ENCODE data around the gene SNX5.

The SNX5 gene

DNA sequence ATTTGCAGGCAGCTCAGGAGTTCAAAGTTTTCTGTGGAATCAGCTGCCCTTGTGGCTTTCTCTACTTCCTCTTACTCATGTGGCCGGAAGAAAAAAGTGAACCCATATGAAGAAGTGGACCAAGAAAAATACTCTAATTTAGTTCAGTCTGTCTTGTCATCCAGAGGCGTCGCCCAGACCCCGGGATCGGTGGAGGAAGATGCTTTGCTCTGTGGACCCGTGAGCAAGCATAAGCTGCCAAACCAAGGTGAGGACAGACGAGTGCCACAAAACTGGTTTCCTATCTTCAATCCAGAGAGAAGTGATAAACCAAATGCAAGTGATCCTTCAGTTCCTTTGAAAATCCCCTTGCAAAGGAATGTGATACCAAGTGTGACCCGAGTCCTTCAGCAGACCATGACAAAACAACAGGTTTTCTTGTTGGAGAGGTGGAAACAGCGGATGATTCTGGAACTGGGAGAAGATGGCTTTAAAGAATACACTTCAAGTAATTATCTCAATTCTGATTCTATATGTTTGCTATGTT lies 1.4 kb upstream of the SNX5 start:
- DNase-seq (ENCODE audit: extremely low read depth, low read depth), result no peak
- TF ChIP-seq CTCF (IDR thresholded peaks at IDR 0.05; ENCODE audit: low read depth, low read length), result no peak

GRCh38 chr20:17969278-17969883 lies 787 bp upstream of the SNX5 start:
- DNase-seq (ENCODE audit: extremely low read depth, low read depth), result no peak
- no peak for TF ChIP-seq CTCF (IDR thresholded peaks at IDR 0.05; ENCODE audit: low read depth, low read length)

DNA sequence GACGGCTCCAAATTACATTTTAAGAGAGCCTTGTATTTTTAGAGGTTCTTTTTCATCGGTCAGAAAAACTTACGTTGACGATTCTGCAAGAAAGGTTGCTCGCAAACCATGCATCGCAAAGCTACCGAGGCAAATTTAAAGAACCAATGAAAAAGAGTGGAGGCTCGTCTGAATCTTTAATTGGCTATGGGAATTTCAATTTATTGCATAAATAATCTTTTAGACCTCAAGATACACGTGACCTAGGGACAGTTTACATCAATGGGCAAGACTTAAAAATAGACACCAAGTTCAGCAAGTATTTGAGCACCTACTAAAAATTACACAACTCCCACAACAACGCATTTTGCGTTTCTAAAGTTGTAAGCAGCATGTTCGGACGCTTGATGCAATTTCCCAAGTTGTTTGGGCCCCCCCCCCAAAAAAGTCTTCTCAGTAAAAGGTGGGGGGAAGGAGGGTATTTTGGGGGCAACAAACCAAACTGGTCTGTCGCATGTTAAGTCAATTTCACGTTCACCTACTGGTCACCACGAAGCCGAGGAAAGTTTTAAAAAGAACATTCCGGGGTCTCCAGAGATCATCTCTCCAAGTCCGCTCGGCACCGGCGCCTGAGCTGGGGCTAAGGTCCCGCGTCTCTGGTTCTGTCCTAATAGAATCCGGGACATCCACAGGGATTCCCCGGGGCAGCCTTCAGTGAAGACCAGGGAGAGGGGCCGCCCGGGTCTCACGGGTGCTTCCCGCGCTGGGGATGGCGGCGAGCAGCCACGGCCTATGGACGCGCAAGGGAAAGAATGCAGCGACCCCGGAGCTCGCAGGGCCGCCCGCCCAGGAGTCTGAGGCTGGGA lies 851 bp downstream of the SNX5 start:
- TF ChIP-seq CTCF (IDR thresholded peaks at IDR 0.05; ENCODE audit: low read depth, low read length), result no peak
- no peak for DNase-seq (ENCODE audit: extremely low read depth, low read depth)

DNA sequence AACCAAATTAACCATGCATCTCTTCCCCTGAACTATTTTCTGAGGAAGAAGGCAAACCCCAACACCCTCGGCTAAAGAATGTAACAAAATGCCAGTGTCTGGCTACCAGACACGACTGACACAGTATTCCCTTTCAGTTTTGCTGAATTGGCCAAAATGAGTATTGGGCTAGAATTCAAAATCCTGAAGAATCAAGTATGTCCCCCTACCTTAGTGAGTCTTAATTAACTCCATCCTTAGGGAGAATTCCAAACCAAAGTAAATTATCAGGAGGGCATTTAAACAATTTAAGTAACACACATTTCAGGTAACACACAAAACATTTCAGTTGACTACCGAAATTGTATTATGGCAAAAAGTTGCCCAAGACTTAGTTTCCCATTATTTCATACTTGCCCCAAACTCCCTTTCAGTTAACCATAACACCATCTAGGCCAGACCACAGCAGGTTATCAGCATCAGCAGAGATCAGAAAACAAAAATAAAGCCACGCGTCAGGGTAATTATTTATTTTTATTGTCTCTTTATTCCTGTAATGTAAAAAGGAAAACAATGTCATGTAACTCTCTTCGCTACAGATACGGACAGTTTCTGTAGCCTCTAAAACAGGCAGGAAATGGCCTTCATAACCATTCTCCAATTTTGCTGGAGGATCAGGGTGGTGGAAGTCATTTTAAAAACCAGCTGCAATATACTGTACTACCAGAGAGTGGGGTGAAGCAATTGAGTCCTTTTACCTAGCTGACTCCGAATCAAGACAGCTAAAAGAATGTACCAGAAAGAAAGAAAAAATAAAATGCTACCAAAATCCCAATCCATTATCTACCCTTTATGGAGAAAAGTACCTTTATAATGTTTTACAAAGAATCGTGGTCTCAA lies 1.9 kb downstream of the SNX5 start:
- peak; percentile 7; the same call in 1 of the 2 replicates for TF ChIP-seq CTCF (IDR thresholded peaks at IDR 0.05; ENCODE audit: low read depth, low read length)
- no peak for DNase-seq (ENCODE audit: extremely low read depth, low read depth)

DNA sequence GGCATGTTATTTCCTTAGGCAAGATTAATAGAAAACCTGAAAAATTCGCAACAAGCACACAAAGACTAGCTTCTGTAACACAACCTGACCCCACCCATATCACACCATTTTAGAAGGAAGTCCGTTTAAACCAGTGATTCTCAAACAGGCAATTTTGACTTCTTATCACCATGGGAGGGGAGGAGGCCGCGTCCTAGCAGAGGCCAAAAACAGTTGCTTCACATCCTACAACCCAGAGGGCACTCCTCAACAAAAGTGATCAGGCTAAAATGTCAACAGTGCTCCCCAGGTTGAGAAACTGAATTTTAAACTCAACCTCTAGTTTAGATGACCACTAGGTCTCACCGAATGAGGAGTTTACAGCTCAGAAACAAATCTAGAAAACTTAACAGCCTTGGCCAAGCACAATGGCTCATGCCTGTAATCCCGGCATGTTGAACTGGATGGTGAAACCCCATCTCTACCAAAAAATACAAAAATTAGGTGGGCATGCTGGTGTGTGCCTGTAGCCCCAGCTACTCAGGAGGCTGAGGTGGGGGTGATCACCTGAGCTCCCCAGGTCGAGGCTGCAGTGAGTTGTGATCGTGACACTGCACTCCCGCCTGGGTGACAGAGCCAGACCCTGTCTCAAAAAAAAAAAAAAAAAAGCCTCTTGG lies 3.4 kb downstream of the SNX5 start:
- no peak for TF ChIP-seq CTCF (IDR thresholded peaks at IDR 0.05; ENCODE audit: low read depth, low read length)
- no peak for DNase-seq (ENCODE audit: extremely low read depth, low read depth)

GRCh38 chr20:17964632-17965031 lies 4.0 kb downstream of the SNX5 start:
- no peak for TF ChIP-seq CTCF (IDR thresholded peaks at IDR 0.05; ENCODE audit: low read depth, low read length)
- no peak for DNase-seq (ENCODE audit: extremely low read depth, low read depth)

Data from AG09319 (cell line).